CD4-positive, alpha-beta T cell treated with Interleukin-17A for 1 hour (primary cell): ENCODE measurements around the gene WHRN.

Experiments
- DNase-seq: peaks from one replicate; pipeline ENCODE4 v3.0.0-alpha.2; 2020

Gene WHRN

DNA sequence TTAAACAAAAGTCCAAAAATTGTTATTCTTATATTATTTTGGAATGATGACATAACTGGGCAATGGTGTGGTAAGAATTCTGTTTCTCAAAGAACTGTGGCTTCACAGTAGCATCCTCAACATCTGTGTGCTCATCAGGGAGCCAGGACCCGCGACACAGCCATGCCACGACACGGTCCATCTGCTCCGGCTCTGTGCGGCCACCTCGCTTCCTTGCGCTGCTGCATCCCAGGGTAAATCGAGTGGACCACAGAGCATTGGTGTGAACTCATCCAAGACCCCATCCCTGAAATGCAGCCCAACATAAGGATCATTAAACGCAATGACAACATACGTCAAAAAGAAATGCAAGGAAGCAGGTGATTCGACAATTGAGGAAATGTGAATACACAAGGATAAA lies 15.3 kb downstream of the WHRN start:
- no peak for DNase-seq

DNA sequence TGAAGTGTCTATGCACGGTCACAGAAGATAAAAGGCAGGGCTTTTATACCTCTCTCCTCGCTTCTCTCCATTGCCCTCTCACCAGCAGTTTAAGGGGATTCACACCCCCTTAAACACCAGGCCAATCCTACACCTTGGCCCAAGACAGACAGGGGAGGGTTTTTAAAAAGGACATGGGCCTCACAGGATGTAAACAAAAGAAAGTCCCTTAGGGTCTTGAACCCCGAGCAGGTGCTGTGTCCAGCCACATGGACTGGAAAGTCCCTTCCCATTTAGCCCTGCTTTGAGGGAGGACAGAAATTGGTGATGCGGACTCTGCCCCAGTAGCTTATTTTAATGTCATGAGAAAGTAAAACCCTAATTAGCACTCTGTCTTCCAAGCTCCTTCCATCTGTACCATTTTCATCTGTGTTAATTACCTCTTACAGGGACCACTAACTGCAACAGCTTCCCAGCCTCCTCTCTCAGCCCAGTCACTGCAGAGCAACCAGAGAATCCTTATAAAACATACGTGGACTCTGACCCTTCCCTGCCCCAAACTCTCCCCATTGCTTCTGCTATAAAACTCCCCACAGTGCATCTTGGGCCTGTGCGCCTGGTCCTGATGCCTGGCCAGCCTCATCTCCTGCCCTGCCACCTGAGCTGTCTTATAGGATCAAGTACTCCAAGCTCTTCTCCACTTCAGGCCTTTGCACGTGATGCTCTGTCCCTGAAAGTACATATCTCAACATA lies 16.7 kb downstream of the WHRN start:
- DNase-seq, result no peak

DNA sequence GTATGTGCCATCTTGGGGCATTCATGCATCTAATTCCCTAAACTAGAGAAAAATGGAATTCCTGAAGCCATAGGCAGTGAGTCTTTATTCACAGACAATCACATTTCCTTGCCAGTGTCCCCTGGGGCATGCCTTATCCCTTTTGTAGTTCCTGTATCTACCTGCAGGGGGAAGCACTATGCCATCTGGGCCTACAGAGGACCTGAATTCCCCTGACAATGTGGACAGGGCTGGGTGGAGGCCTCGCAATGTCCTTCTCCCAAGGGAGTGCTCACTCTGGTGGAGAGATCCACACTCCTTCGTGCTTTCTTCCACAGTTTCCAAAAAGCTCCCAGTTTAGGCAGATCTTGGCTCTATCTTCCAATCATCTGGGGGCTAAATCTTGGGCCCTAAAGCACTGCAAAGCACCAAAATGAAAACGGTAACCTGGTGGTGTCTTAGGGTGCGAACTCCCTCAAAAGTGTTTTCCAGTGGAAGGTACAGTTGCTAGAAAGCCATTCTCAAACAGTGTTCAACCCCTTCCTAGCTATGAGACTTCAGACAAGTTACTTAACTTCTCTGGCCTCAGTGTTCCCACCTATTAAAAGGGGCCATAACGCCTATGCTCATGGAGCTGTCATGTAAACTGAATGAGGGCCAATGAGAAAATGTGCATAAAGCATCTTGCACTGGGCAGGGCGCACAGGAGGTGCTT lies 17.5 kb downstream of the WHRN start:
- peak; percentile 83 for DNase-seq

DNA sequence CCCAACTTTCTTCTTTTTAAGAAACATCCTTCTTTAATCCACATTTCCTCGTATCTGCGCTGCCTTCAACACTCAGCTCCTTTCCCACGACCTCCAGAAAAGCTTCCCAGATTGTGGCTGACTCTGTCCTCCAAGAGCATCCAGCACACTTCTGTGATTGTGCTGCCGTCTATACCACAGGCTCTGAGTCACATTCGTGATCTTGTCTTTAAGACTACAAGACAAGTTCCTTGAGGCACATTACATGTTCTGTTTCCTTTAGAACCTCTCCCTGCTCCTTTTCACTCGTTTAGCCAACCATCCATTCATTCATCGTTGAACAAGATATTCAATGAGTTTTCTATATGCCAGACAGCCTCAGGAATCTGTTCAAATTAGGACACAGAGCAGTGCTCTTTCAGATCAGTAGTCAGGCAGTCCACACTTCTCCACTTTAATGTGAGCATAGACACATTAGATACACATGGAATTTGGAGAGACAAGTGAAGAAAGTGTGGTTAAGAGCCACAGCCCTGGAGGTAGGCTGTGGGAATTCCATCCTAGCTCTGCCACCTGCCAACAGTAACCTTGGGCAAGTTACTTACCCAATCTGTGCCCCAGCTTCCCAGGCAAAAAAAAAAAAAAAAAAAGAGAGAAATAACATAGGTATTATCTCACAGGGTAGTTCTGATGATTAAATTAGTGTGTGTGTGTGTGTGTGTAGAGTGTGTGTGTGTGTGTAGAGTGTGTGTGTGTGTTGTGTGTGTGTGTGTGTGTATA lies 18.9 kb downstream of the WHRN start:
- DNase-seq, result no peak

DNA sequence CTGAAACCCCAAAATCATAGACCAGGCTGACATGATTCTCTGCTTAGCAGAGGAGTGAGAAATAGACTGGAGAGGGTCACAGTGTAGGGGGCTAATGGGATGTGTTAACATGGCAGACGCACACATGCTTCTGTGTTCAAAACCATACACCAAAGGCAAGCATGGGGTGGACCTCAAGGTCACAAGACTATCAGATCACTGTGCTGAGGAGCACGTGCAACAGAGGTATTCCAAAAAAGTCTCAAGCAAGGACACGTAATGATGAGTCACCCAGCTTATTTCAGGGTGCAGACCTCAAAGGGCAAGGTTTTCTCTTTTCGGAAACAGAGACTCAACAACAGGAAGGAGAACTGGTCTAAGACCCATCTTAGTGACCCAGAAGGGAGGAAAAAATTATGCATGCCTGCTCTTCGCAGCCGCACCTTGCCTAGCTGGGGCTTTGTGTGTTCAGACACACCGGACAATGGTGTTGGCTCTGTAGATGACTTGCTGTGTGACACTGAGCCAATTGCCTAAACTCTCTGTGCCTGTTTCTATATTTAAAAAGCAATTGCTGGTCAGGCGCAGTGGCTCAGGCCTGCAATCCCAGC lies 20.3 kb downstream of the WHRN start:
- peak; percentile 51 for DNase-seq

DNA sequence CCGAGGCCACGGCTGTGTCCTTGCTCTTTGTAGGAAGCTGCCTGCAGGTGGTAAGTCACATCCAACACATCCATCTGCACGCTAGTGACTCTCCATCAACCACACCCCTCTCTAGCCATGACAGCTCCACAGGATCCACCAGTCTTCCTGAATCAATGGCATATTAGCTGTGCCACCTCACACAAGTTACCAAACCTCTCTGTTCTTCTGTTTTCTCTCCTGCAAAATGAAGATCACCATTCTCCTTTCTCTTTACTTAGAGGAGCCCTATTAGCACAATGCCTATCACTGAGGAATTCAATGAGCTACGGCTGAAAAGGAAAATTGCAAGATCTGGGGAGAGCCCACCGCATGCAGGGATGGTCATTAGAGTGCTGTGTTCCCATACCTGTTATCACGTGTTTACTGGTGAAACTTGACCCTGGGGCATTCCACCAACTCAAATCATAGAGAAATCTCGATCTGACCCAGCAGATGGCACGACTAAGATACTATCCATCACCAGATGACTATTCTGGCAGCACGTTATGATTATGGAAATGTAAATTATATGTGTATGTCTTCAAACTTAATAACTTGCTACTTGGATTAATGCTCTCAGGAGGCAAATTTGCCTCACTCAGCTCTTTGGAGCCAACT lies 20.9 kb downstream of the WHRN start:
- no peak for DNase-seq

DNA sequence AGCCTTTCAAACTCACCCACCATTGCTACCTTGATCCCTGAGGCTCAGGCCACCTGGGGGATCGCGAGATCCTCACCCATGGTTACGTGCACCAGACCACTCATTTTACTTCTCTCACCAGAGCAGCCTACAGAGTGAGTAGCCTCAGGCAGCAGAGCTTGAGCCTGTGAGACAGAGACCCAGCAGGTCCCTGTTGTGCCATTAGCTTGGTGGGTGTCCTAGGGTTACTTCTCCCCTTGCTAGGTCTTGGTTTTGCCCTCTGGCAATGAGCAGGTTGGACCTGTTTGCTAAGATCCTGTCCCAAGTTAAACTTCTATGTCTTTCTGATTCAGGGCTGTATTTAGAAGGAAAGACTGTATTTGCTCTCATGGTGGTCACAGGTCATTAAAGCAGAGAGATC lies 21.8 kb downstream of the WHRN start:
- no peak for DNase-seq

DNA sequence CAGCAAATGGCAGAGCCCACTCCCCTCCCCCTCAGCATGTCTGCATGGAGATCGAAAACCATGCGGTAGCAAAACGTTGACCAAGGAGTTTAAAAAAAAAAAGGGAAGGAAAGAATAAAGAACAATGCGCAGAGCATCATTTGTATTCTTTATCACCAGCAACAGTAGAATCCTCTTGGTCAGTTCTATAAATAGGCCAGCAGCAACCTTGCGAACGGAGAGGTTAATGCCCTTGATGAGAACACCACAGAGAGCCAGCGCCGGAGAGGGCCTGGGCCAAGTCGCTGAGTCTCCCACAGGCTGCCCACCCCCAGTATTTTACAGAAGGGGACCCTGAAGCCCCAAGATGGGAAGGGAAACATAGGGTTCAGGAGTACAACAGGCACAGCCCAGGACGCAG lies 22.7 kb downstream of the WHRN start:
- no peak for DNase-seq

DNA sequence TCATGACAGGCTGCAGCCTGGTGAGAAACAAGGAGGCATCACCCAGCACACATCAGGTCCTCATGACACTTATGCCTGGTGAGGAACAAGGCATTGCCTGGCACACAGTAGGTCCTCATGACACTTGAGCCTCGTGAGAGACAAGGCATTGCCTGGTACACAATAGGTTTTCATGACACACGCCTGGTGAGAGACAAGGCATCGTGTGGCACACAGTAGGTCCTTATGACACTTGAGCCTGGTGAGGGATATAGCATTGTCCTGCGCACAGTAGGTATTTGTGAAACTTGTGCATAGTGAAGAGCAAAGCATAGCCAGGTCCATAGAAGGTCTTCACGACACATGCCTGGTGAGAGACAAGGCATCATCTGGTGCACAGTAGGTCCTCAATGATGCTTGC lies 23.5 kb downstream of the WHRN start:
- DNase-seq, result no peak

DNA sequence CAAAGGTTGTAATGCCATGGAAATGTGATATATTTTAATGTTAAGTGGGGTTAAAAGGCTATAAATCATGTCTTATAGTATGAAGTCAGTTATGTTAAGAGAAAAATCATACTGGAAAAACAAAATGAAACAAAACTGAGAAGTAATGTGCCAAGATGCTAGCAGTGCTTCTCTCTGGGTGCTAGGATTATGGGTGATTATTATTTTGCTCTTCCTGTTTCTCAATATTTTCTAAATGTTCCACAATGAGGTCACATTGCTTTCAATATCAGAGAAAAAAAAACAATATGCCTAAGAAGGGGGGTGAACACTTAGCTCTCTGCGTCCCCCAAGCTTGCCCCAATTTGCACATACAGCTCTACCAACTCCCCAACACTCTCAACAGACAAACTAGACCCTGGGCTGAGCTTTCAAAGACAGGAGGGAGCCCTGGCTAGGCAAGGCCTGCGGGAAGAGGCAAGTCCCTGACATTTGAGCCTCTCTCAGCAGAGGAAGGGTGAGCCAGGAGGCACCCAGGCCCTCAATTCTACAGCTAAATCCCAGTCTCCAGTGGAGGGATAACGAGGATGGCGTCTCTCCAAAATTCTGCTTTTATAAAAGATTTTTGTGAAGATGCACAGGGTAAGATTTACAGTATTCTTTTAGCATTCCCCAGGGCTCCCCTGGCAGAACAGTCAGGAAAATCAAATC lies 24.4 kb downstream of the WHRN start:
- no peak for DNase-seq

DNA sequence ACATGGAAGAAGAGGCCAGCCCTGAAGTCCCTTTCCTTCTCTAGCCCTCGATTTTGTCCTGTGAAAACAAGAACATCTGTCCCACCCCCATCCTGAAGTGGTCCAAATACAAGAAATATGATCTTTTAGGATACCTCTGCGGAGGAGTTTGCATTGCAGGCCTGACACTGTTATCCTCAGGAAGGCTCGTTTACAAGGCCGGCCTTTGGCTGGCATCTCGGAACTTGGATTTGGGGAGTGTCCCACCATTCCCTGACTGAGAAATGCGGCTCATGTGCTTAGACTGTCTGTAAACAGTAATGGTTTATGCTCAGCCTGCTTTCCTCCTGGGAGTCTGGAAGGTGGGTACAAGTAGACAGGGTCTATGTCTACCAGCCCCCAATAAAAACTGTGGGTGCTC lies 26.4 kb downstream of the WHRN start:
- DNase-seq, result no peak

DNA sequence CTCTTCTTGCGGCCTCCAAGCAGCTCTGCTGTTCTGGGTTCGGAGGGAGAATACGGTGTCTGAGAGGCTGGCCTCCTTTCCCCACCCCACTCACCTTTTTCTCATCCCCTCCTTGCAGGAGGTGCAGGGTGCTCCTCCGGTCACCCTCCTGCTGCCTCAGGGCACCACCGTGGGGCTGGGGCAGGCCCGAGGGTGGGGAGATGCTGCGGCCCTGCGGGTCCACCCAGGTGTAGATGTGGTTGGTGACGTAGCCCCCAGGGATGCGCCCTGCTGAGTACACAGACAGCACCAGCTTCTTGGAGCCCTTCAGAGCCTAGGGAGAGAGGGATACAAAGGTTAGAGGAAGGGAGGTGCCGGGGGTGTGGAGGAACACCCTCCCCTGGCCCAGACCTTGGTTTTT lies 26.8 kb downstream of the WHRN start:
- DNase-seq, result no peak

DNA sequence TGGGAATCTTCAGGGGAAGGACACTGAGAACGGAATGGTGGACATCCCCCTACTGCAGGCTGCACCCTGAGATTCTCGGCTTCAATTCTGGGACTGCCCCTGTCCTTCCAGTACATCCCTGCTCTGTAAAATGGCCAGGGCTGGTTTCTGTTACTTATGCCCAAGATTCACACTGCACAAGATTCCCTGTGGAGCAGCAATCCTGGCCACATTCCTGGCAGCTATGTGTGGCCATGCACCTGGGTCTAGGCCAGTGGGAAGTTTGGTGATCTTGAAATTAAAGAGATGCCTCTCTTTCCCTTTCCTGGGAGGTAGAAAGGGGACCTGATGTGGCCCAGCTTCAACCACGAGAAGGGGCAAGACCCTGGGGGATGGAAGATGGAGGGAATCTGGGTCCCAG lies 27.6 kb downstream of the WHRN start:
- DNase-seq, result no peak

DNA sequence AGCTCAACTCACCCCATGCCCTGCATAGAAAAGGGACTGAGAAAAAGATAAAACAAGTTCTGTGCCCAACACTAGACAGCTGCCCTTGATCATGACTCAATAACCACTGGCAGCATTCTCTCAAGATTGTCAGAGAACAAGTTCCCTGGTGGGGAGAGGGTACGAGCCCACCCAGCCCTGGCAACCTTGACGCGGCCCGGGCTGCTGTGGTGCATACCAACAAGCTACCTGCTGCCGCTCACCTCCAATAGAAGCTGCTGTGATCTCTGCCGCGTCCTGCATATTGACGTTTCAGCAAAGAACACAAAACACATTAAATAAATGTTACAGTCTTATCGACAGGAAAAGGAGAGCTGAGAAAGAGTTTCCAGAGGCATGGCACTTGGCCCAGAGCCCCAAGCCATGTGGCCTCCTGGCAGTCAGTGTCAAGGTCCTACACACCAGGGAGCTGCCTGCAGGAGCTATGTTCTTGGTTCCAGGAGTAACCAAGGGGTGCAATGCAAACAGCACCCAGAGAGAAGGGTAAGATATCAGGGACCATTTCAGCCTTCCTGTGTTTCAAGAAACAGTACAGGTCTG lies 28.3 kb downstream of the WHRN start:
- no peak for DNase-seq

DNA sequence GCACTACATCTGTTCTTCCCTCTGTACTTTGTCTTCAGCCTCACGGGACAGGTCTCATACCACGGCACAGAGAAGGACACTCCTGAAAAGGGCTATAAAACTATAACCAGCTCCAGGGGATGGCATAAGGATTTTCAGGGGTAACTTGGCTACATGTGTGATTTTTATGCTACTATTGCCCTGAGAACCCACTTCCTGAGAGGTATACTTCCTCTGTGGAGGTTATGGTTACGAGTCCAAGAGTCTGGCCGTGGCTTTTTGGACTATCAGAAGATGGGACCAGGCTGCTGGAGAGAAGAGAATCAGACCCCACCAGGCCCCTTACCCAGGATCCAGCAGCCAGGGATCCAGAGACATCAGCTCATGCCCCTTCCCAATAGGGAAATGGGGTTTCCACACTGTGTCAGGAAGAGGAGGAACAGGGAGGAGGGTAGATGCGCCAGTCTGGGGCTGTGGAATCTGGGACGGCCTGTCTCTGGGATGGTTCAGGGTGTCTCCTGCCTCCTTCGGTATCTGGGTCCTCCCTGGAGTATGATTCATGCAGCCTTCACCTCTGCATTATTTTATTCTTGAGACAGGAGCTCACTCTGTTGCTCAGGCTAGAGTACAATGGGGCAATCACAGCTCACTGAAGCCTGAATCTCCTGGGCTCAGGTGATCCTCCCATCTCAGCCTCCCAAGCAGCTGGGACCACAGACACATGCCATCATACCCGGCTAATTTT lies 29.7 kb downstream of the WHRN start:
- no peak for DNase-seq

DNA sequence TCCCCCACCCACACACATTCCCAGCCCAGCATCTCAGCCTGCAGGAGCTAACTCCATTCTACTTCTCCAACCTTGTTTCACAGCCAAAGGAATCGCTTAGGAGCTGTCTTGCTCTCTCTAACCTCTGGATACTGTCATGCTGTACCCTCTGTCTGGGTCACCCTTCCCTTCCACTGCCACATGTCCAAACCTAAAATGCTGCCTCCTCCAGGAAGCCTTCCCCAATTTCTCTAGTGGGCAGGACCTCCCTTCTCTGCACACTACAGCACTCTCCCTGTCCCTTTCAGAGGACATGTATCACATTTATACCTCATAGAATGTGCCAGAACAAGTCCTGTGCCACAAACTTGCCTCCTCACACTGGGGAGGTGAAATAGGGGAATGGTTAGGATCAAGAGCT lies 30.8 kb downstream of the WHRN start:
- no peak for DNase-seq

DNA sequence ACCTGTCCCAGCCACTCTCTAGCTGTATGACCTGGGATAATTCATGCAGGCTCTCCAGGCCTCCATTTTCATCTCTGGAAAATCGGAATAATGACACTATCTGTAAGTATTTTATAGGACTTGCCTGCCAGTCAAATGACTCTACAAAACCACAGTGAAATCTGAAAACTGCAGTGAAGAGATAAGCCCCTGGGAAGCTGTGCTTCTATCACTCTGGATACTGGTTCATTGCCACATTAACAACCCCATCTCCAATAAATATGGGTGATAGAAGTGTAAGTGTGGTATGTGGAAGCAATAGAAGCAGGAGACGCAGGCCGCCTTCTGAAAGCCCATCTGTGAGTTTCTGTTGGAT lies 31.8 kb downstream of the WHRN start:
- no peak for DNase-seq

DNA sequence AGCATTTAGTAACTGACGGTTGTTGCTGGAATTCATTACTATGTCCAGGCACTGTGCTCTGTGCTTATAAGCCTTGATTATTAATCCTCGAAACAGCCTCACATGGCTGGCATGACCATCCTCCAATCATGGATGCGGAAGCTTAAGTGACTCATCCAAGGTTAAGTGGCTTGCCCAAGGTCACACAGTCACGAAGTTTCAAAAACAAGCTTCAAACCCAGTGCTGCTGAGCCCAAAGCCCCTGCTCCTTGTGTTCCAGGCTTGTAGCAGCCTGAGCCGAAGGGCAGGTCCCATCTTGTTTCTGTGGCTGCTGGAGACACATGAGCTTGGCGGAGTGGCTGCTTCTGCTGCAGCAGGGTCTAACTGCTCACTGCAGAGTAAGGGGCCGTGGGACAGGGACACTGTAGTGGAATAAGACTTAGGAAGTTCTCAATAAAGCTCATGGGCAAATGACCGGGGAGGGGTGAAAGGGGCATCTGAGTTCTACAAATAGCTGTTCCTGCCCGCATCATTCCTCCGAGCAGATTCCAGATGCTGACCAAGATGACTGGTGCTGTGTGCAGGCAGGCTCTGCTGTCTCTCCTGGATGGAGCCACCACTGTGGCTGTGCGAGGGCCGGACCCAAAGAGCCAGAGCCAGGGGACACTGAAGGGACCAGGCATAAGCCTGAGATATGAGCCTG lies 32.4 kb downstream of the WHRN start:
- no peak for DNase-seq

DNA sequence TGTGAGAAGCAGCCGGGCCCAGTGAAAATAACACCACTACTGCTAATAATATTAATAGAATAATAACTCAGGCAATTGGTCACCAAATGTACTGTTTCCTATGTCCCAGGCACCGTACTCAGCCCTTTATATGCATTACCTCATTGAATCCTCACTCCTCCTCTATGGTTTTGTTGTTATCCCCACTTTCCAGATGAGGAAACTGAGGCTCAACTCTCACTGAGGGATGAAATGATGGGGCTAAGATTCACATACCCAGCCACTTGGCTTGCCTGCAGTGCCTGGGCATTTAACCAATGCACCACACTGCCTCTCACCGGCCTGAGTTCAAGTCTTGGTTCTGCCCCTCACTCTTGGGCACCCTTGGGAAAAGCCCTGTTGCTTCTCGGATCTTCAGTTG lies 34.1 kb downstream of the WHRN start:
- no peak for DNase-seq

DNA sequence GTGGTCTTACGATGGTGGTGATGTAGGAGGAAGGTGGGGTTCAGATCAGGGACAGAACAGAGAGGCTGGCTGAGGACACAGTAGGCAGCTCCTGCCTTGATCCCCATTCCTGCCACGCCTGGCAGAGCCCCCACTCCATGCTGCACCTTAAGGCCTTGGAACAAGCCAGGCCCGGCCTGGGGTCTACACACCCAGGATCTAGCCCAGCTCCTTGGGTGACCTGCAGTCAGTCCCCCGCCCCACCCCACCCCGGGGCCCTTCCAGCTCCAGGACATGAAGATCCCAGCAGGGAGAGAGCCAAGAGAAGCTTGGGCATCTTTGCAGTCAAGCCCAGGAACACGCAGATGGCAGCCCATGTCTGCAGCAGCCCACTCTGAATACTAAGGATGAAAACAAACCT lies 34.7 kb downstream of the WHRN start:
- no peak for DNase-seq

DNA sequence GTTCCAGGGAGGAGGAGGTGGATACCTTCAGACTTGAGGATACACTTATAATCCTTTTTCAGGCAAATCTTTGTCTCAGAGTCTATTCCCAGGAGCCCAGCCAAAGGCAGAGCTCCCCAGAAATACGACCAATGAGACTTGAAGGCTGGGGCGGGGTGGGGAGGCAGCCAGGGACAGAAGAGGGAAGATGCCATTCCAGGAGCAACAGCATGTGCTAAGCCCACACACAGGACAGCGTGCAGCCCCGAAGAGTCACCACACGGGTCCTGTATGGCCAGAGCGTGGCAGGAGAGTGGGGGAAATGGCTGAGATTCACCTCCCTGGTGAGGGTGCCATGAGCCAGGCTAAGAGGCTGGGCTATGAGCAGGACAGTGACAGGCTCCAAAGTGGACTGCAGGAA lies 35.2 kb downstream of the WHRN start:
- DNase-seq, result no peak
